Smooth muscle cell of bladder (primary cell): ENCODE measurements around the gene TAT. TPM values are rescaled to one million over a fixed set of nuclear protein-coding genes. Genes with fewer than 3 reads are reported as not detected.

ENCODE experiments used
- total RNA-seq: library from RNA; depleted of rRNA; stranded (reverse); fragments of >200 nt; gene quantifications from 2 replicates; pipeline ENCODE4 v1.2.3, GENCODE V29; 2014

TAT gene
- total RNA-seq = not detected in 2 replicates

GRCh38 chr16:71576971-71577370 lies at the start of gene TAT:
TAT (minus strand) TSS chr16:71577092; CDS start chr16:71576415, 677 bp downstream.

DNA sequence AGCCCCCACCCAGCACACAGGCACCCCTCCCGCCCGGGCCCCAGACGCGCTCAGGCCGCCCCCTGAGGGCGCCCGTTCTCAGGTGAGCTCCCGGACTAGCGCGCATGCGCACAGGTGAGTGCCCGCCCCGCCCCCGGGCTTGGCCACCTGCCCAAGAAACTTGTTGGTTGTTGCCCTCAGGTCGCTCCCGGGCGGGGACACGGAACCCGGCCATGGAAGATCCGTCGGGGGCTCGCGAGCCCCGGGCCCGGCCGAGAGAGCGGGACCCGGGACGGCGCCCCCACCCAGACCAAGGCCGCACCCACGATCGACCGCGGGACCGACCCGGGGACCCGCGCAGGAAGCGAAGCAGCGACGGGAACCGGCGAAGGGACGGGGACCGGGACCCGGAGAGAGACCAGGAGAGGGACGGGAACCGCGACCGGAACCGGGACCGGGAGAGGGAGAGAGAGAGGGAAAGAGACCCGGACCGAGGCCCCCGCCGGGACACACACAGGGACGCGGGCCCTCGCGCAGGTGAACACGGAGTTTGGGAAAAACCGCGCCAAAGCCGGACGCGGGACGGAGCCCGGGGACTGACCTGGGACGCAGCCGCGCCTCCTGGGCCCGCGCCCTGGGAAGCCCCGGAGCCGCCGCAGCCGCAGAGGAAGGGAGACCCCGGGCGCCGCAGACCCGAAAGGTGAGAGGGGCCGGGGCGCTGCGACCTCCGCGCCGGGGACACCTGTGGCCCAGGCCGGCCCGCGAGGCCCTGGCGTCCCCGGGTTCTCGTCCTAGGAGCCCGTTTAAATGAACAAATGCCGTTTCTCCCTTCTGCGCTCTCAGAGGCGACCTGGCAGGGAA lies 49.3 kb upstream of the TAT start, which contains the start of gene MARVELD3:
TSS of gene MARVELD3 (plus strand) at position 167 of the 840 bp plus-strand sequence. CDS start at position 213, 46 bp downstream.

GRCh38 chr16:71526111-71526631 lies 50.7 kb downstream of the TAT start, which contains the start of gene CHST4:
CHST4 (plus strand) TSS chr16:71526426; CDS start chr16:71536678, 10,252 bp downstream.

Other genes starting within 250 kb of the TAT start
- gene CALB2, start 218.4 kb downstream of the TAT start, total RNA-seq = 0.28 and 0.92 TPM in 2 replicates
- not detected in 2 replicates for gene TLE7, start 135.0 kb downstream of the TAT start, total RNA-seq
- gene ZNF23, start 114.8 kb downstream of the TAT start, total RNA-seq = 10.2 and 13.7 TPM in 2 replicates
- gene ZNF19, start 87.8 kb downstream of the TAT start, total RNA-seq = 2.4 and 2.6 TPM in 2 replicates
- gene CHST4, start 50.7 kb downstream of the TAT start, total RNA-seq = not detected in 2 replicates
- gene MARVELD3, start 49.1 kb upstream of the TAT start, total RNA-seq = not detected in 2 replicates
- gene PHLPP2, start 147.6 kb upstream of the TAT start, total RNA-seq = 5.4 and 6.9 TPM in 2 replicates
- gene AP1G1, start 231.7 kb upstream of the TAT start, total RNA-seq = 40.2 and 45.4 TPM in 2 replicates